HepG2 (cell line): ENCODE measurements around the gene ADCY9. TPM values are rescaled to one million over a fixed set of nuclear protein-coding genes. Genes with fewer than 3 reads are reported as not detected.

Experiments
- ATRX ChIP-seq: sonication (generic); formaldehyde crosslinking; IDR thresholded peaks from 2 replicates; pipeline ENCODE4 v1.4.0; 2020; ENCODE audit warnings: missing genetic modification reagents, borderline replicate concordance
- CTCF ChIP-seq: sonication (generic); formaldehyde crosslinking; IDR thresholded peaks from 2 replicates; pipeline ENCODE4 v1.5.0; 2020; ENCODE audit warnings: mild to moderate bottlenecking, missing genetic modification reagents, moderate library complexity
- DMTF1 ChIP-seq: sonication (generic); formaldehyde crosslinking; IDR thresholded peaks from 2 replicates; pipeline ENCODE4 v1.4.0; 2020; ENCODE audit warnings: mild to moderate bottlenecking, missing genetic modification reagents
- GPBP1L1 ChIP-seq: sonication (generic); formaldehyde crosslinking; IDR thresholded peaks from 2 replicates; pipeline ENCODE4 v1.5.0; 2020; ENCODE audit warnings: mild to moderate bottlenecking, missing genetic modification reagents
- HOXA7 ChIP-seq: sonication (generic); formaldehyde crosslinking; IDR thresholded peaks from 2 replicates; pipeline ENCODE4 v1.8.1; 2022; ENCODE audit warnings: mild to moderate bottlenecking, missing genetic modification reagents, moderate library complexity
- JUNB ChIP-seq: sonication (generic); formaldehyde crosslinking; IDR thresholded peaks from 2 replicates; pipeline ENCODE4 v1.8.0; 2022; ENCODE audit warnings: missing genetic modification reagents, mild to moderate bottlenecking, borderline replicate concordance
- MAFF ChIP-seq: IDR thresholded peaks from 2 replicates; pipeline ENCODE4 v1.6.1; 2011; ENCODE audit warnings: low read depth, low read length, improper control_type of control experiment
- MED8 ChIP-seq: sonication (generic); formaldehyde crosslinking; IDR thresholded peaks from 2 replicates; pipeline ENCODE4 v1.8.1; 2023; ENCODE audit warnings: mild to moderate bottlenecking, missing genetic modification reagents; ENCODE audit not compliant: insufficient replicate concordance
- RCOR2 ChIP-seq: IDR thresholded peaks from 2 replicates; pipeline ENCODE4 v1.6.1; 2016; ENCODE audit warnings: missing biosample characterization, missing genetic modification reagents
- TOPORS ChIP-seq: sonication (generic); formaldehyde crosslinking; IDR thresholded peaks from 2 replicates; pipeline ENCODE4 v1.8.0; 2023; ENCODE audit warnings: mild to moderate bottlenecking, missing genetic modification reagents
- TRIM24 ChIP-seq: sonication (generic); formaldehyde crosslinking; IDR thresholded peaks from 2 replicates; pipeline ENCODE4 v1.8.0; 2022; ENCODE audit warnings: mild to moderate bottlenecking, missing genetic modification reagents
- ZBTB43 ChIP-seq: sonication (generic); formaldehyde crosslinking; conservative IDR thresholded peaks from 2 replicates; pipeline ENCODE4 v1.4.0; 2020; ENCODE audit warnings: missing genetic modification reagents
- ZBTB44 ChIP-seq: sonication (generic); formaldehyde crosslinking; IDR thresholded peaks from 2 replicates; pipeline ENCODE4 v1.4.0; 2020; ENCODE audit warnings: missing genetic modification reagents
- ZBTB49 ChIP-seq: sonication (generic); formaldehyde crosslinking; IDR thresholded peaks from 2 replicates; pipeline ENCODE4 v1.4.0; 2020; ENCODE audit warnings: missing genetic modification reagents, borderline replicate concordance
- ZNF205 ChIP-seq: IDR thresholded peaks from 2 replicates; pipeline ENCODE4 v1.6.1; 2018; ENCODE audit warnings: missing biosample characterization, missing genetic modification reagents
- ZNF614 ChIP-seq: IDR thresholded peaks from 2 replicates; pipeline ENCODE4 v1.6.1; 2018; ENCODE audit warnings: missing biosample characterization, missing genetic modification reagents, inconsistent platforms, borderline replicate concordance
- ZSCAN22 ChIP-seq: sonication (generic); formaldehyde crosslinking; IDR thresholded peaks from 2 replicates; pipeline ENCODE4 v1.4.0; 2020; ENCODE audit warnings: mild to moderate bottlenecking, missing genetic modification reagents
- ZSCAN25 ChIP-seq: sonication (generic); formaldehyde crosslinking; IDR thresholded peaks from 2 replicates; pipeline ENCODE4 v1.8.0; 2022; ENCODE audit warnings: mild to moderate bottlenecking, missing genetic modification reagents
- polyA plus RNA-seq, 8 experiments: library from polyadenylated mRNA; depleted of rRNA in 3 of 8; stranded (reverse) in 7 of 8; unstranded in 1 of 8; fragments of >200 nt; fragmentation: Illumina TruSeq in 4 of 8; extraction: Trizol in 4 of 8; gene quantifications; 2 replicates each; pipeline versions ENCODE4 v1.2.1 to v1.2.3, GENCODE V29; 2011 to 2016; ENCODE audit warnings: low read depth in 4 of 8, missing spikeins in 1 of 8, mixed read lengths in 1 of 8; ENCODE audit not compliant: insufficient read depth in 1 of 8
- total RNA-seq, 5 experiments: library from RNA; depleted of rRNA; stranded (reverse); fragments of >200 nt; fragmentation: Illumina TruSeq; extraction: Trizol; gene quantifications; 2 replicates each; pipeline ENCODE4 v1.2.3, GENCODE V29; 2016; ENCODE audit warnings: low read depth in 1 of 5

ADCY9 gene
- total and polyA plus RNA-seq, 2 of the 13 experiments (the other 11 are each of a cell fraction or from before 2014, with no cell fraction given): 11.2 to 13.9 TPM

GRCh38 chr16:4015275-4016004 is 100.8 kb downstream of the ADCY9 start (continued):
- TF ChIP-seq ZBTB49 (CRISPR knock-in tag) (no peak), ZBTB43 (CRISPR knock-in tag) (0 out of 2 replicates have a peak, but pooled peaks have one; percentile 29), MED8 (CRISPR knock-in tag) (no peak), CTCF (no peak), TOPORS (CRISPR knock-in tag) (no peak), RCOR2 (CRISPR knock-in tag) (no peak), ZSCAN22 (no peak), ZNF205 (CRISPR knock-in tag) (no peak; the same call in 1 of the 2 replicates), ZBTB44 (CRISPR knock-in tag) (no peak), MAFF (no peak), ATRX (CRISPR knock-in tag) (no peak), ZSCAN25 (CRISPR knock-in tag) (no peak), GPBP1L1 (CRISPR knock-in tag) (no peak), ZNF614 (CRISPR knock-in tag) (0 out of 2 replicates have a peak, but pooled peaks have one; percentile 25), TRIM24 (CRISPR knock-in tag) (no peak), DMTF1 (no peak), HOXA7 (CRISPR knock-in tag) (no peak), JUNB (CRISPR knock-in tag) (peak; percentile 72; the same call in 1 of the 2 replicates)
